Upper lobe of left lung (tissue), 6 donors: ENCODE results near the gene IGFL4. TPM values are rescaled to one million over a fixed set of nuclear protein-coding genes. Genes with fewer than 3 reads are reported as not detected.

Experiments
- ATAC-seq, 2 donors: fragments of 200-7000 bp; cut with Tn5 transposase; one replicate each; pipeline ENCODE4 v1.9.1; 2022; ENCODE audit warnings: mild to moderate bottlenecking in 2 of 2, moderate library complexity in 2 of 2; ENCODE audit not compliant: low FRiP score in 2 of 2
- DNase-seq, 2 donors: peaks; one replicate each; pipeline ENCODE4 v3.0.0-alpha.2; 2019 to 2020
- H3K27ac ChIP-seq, 4 donors: fragments of 200-600 bp; sonication (generic); one replicate each; pipeline ENCODE4 v1.5.1; 2016 to 2019
- H3K27me3 ChIP-seq, 4 donors: fragments of 200-600 bp; sonication (generic); one replicate each; pipeline ENCODE4 v1.5.1; 2017 to 2019
- H3K36me3 ChIP-seq, 4 donors: fragments of 200-600 bp; sonication (generic); one replicate each; pipeline ENCODE4 v1.5.1; 2016 to 2019
- H3K4me1 ChIP-seq, 4 donors: fragments of 200-600 bp; sonication (generic); one replicate each; pipeline ENCODE4 v1.5.1; 2018 to 2019
- H3K4me3 ChIP-seq, 4 donors: fragments of 200-600 bp; sonication (generic); one replicate each; pipeline ENCODE4 v1.5.1; 2017 to 2019; ENCODE audit warnings: mild to moderate bottlenecking in 2 of 4, moderate library complexity in 1 of 4
- H3K9me3 ChIP-seq, 4 donors: fragments of 200-600 bp; sonication (generic); one replicate each; pipeline ENCODE4 v1.5.1; 2018 to 2019
- CTCF ChIP-seq, 6 experiments: fragments of 450-650 bp in 4 of 6; fragments of 200-600 bp in 2 of 6; sonication (generic) in 2 of 6; IDR thresholded peaks; one replicate each; pipeline ENCODE4 v1.5.1; 2016 to 2019; ENCODE audit warnings: antibody characterized with exemption in 6 of 6
- EP300 ChIP-seq, 4 donors: sonication (generic); formaldehyde crosslinking; IDR thresholded peaks; one replicate each; pipeline ENCODE4 v1.5.1; 2017; ENCODE audit warnings: antibody characterized with exemption in 4 of 4, control low read depth in 2 of 4
- POLR2A ChIP-seq, 4 donors: fragments of 450-650 bp; IDR thresholded peaks; one replicate each; pipeline ENCODE4 v1.5.1; 2016 to 2017; ENCODE audit warnings: antibody characterized with exemption in 4 of 4, mild to moderate bottlenecking in 2 of 4
- POLR2AphosphoS5 ChIP-seq, 2 donors: sonication (generic); formaldehyde crosslinking; IDR thresholded peaks; one replicate each; pipeline ENCODE4 v1.5.1; 2017; ENCODE audit warnings: antibody characterized with exemption in 2 of 2
- WGBS, 2 donors: methylation state at CpG; one replicate each; pipeline ENCODE4 v1.1.5; 2017 to 2018; 5-methylcytosine and 5-hydroxymethylcytosine counted together
- total RNA-seq, 6 donors: library from RNA; depleted of rRNA in 4 of 6; stranded (reverse); fragments of >200 nt in 4 of 6; gene quantifications; one replicate each; pipeline versions ENCODE4 v1.1.0 to v1.2.1, GENCODE V29; 2016 to 2021
- donor health status: DM: no; HTN: no; CAD: no; lungs with moderate emphysema.
- donor health status: DM: no; HTN: yes; CAD: no; lungs with severe emphysema.

IGFL4 gene
- total RNA-seq, 6 donors from 2014 or later = not detected

- H3K27ac ChIP-seq = no peak overlapping the region
- WGBS, 2 donors = 87% methylated on average over 6 of the region's 6 CpGs; no CpG with 5 or more reads in 1 of the 2 donors
- H3K4me3 ChIP-seq = no peak overlapping the region
- DNase-seq (peak in 1 of 2 donors; percentile 14), ATAC-seq (no peak)
- TF ChIP-seq CTCF (IDR thresholded peaks at IDR 0.05) = no peak
- no peak for TF ChIP-seq POLR2AphosphoS5 (IDR thresholded peaks at IDR 0.05)
- TF ChIP-seq EP300 (IDR thresholded peaks at IDR 0.05) = no peak
- no peak for TF ChIP-seq POLR2A (IDR thresholded peaks at IDR 0.05)
- no peaks in the 10 kb centered on the region for H3K4me1 ChIP-seq
- H3K9me3 ChIP-seq = no peaks in the 10 kb centered on the region
- H3K36me3 ChIP-seq = no peaks in the 10 kb centered on the region
- H3K27me3 ChIP-seq = peaks cover 0 to 3% (median 0%) of the 10 kb centered on the region in 4 donors
These were observed 677 bp downstream of the IGFL4 start for GRCh38 chr19:46040125-46040524.

- no peaks in the 10 kb centered on the region for H3K9me3 ChIP-seq
- WGBS, 2 donors = 62% methylated on average over 3 of the region's 3 CpGs; no CpG with 5 or more reads in 1 of the 2 donors
- ATAC-seq (no peak), DNase-seq (no peak)
- H3K4me1 ChIP-seq = no peaks in the 10 kb centered on the region
- TF ChIP-seq POLR2A (IDR thresholded peaks at IDR 0.05) = no peak
- TF ChIP-seq EP300 (IDR thresholded peaks at IDR 0.05) = no peak
- TF ChIP-seq POLR2AphosphoS5 (IDR thresholded peaks at IDR 0.05) = no peak
- no peak for TF ChIP-seq CTCF (IDR thresholded peaks at IDR 0.05)
- peaks cover 0 to 3% (median 0%) of the 10 kb centered on the region in 4 donors for H3K27me3 ChIP-seq
- H3K27ac ChIP-seq = no peak overlapping the region
- no peaks in the 10 kb centered on the region for H3K36me3 ChIP-seq
- H3K4me3 ChIP-seq = no peak overlapping the region
These were observed 4.1 kb downstream of the IGFL4 start for GRCh38 chr19:46036744-46037128.

GRCh38 chr19:46035986-46036743, 4.6 kb downstream of the IGFL4 start:
- Histone ChIP-seq H3K27ac (no peak overlapping the region), H3K36me3 (no peaks in the 10 kb centered on the region), H3K9me3 (no peaks in the 10 kb centered on the region), H3K27me3 (peaks cover 0 to 3% (median 0%) of the 10 kb centered on the region in 4 donors), H3K4me3 (no peak overlapping the region), H3K4me1 (no peaks in the 10 kb centered on the region)
- no peak for TF ChIP-seq POLR2AphosphoS5 (IDR thresholded peaks at IDR 0.05)
- 81 to 82% methylated on average over 4 to 11 of the region's 13 CpGs for WGBS, 2 donors
- peak in 1 of 2 donors; percentile 46 for DNase-seq
- no peak for ATAC-seq

- DNase-seq = peak in 1 of 2 donors; percentile 29
- 83 to 91% methylated on average over 6 of the region's 6 CpGs for WGBS, 2 donors
- TF ChIP-seq CTCF (IDR thresholded peaks at IDR 0.05) (no peak), POLR2AphosphoS5 (IDR thresholded peaks at IDR 0.05) (no peak), POLR2A (IDR thresholded peaks at IDR 0.05) (no peak), EP300 (IDR thresholded peaks at IDR 0.05) (no peak)
- Histone ChIP-seq H3K4me1 (no peaks in the 10 kb centered on the region), H3K4me3 (no peak overlapping the region), H3K36me3 (no peaks in the 10 kb centered on the region), H3K27ac (no peak overlapping the region), H3K27me3 (peaks cover 0 to 3% (median 0%) of the 10 kb centered on the region in 4 donors), H3K9me3 (no peaks in the 10 kb centered on the region)
- ATAC-seq = no peak
These were observed 5.3 kb downstream of the IGFL4 start for GRCh38 chr19:46035546-46035945.

GRCh38 chr19:46033401-46033800, 7.4 kb downstream of the IGFL4 start:
- DNase-seq = no peak
- 92 to 100% methylated on average over 2 to 3 of the region's 11 CpGs for WGBS, 2 donors
- H3K27ac ChIP-seq = no peak overlapping the region

More at GRCh38 chr19:46033401-46033800, 7.4 kb downstream of the IGFL4 start:
- Histone ChIP-seq H3K4me1 (no peaks in the 10 kb centered on the region), H3K36me3 (no peaks in the 10 kb centered on the region), H3K9me3 (no peaks in the 10 kb centered on the region), H3K27me3 (no peaks in the 10 kb centered on the region), H3K4me3 (no peak overlapping the region)
- TF ChIP-seq CTCF (IDR thresholded peaks at IDR 0.05) (no peak), EP300 (IDR thresholded peaks at IDR 0.05) (no peak), POLR2AphosphoS5 (IDR thresholded peaks at IDR 0.05) (no peak), POLR2A (IDR thresholded peaks at IDR 0.05) (no peak)
- no peak for ATAC-seq
